ENCODE data around the gene BORCS5. TPM values are rescaled to one million over a fixed set of nuclear protein-coding genes. Genes with fewer than 3 reads are reported as not detected.
A peak's percentile ranks its signal among the peaks of the same experiment; 100 is the strongest.
"Not testable (repeated sequence)": the region's sequence is repeated elsewhere in the genome, so short reads cannot be mapped to it uniquely, and the experiment has no call there.

BORCS5 gene
- total RNA-seq, result 10 to 100 TPM in 1 of 2 donors, 1 to 10 TPM in 1; 5.6 to 18.4 TPM

GRCh38 chr12:12356896-12357718 lies at the start of gene BORCS5:
Gene BORCS5, plus strand, starts transcription at chr12:12357078. Its CDS starts 374 bp downstream, at chr12:12357452.
- 0% methylated on average over 15 to 72 of the region's 72 CpGs for WGBS, 2 donors
- intact Hi-C loops (cut with DNase I), result no loop called here
- H3K4me3 ChIP-seq, result peak within 1 kb of the TSS; percentile 58 to 93
- H3K9me3 ChIP-seq, result no peaks in the 10 kb centered on the region
- ATAC-seq (peak; percentile 97), DNase-seq (peak; percentile 98 to 99 (median 99))
- peaks cover 29% of the 10 kb centered on the region for H3K4me1 ChIP-seq
- TF ChIP-seq CTCF (IDR thresholded peaks at IDR 0.05) (peak in 4 of 7 experiments; percentile 13 to 38 (median 28)), POLR2A (IDR thresholded peaks at IDR 0.05) (peak; percentile 99)
- no peaks in the 10 kb centered on the region for H3K27me3 ChIP-seq
- H3K27ac ChIP-seq, result peak within 1 kb of the TSS; percentile 97 to 99 (median 98)
- H3K36me3 ChIP-seq (replicated peaks in 1 of 2; ENCODE audit: insufficient read depth in 1 of 2, low read depth in 2 of 2), result no peaks in the 10 kb centered on the region

GRCh38 chr12:12310695-12311094 lies 46.2 kb upstream of the BORCS5 start:
- H3K36me3 ChIP-seq (replicated peaks in 1 of 2; ENCODE audit: insufficient read depth in 1 of 2, low read depth in 2 of 2); H3K27me3 ChIP-seq; ATAC-seq; DNase-seq; H3K4me3 ChIP-seq; H3K9me3 ChIP-seq; intact Hi-C loops (cut with DNase I); H3K27ac ChIP-seq: not testable (repeated sequence)
- peaks cover 34% of the 10 kb centered on the region for H3K4me1 ChIP-seq
- WGBS, 2 donors, result 83 to 86% methylated on average over 10 of the region's 10 CpGs

GRCh38 chr12:12315838-12316237 lies 41.0 kb upstream of the BORCS5 start:
- DNase-seq (peak; percentile 32 to 69 (median 50)), ATAC-seq (peak; percentile 55)
- Histone ChIP-seq H3K4me1 (peaks cover 42% of the 10 kb centered on the region), H3K27ac (peak overlapping the region in 3 of 4 donors; percentile 45 to 78 (median 46)), H3K27me3 (no peaks in the 10 kb centered on the region), H3K9me3 (no peaks in the 10 kb centered on the region), H3K4me3 (no peak overlapping the region), H3K36me3 (replicated peaks in 1 of 2; ENCODE audit: insufficient read depth in 1 of 2, low read depth in 2 of 2) (no peaks in the 10 kb centered on the region)
- TF ChIP-seq POLR2A (IDR thresholded peaks at IDR 0.05) (no peak), CTCF (IDR thresholded peaks at IDR 0.05) (no peak)
- intact Hi-C loops (cut with DNase I), result no loop called here

GRCh38 chr12:12319451-12320183 lies 37.3 kb upstream of the BORCS5 start:
- no peak for DNase-seq
- Histone ChIP-seq H3K4me1 (peaks cover 36% of the 10 kb centered on the region), H3K27ac (peak overlapping the region in 3 of 4 donors; percentile 36 to 66 (median 54)), H3K9me3 (no peaks in the 10 kb centered on the region), H3K36me3 (replicated peaks in 1 of 2; ENCODE audit: insufficient read depth in 1 of 2, low read depth in 2 of 2) (no peaks in the 10 kb centered on the region), H3K4me3 (no peak overlapping the region), H3K27me3 (no peaks in the 10 kb centered on the region)
- intact Hi-C loops (cut with DNase I), result loop anchor here (10.0 kb wide), 2 partner anchors 165 to 235 kb away; no protein-coding TSS in a partner anchor
- 29 to 36% methylated on average over 9 of the region's 9 CpGs for WGBS, 2 donors
- no peak for TF ChIP-seq CTCF (IDR thresholded peaks at IDR 0.05)
- no peak for TF ChIP-seq POLR2A (IDR thresholded peaks at IDR 0.05)
- no peak for ATAC-seq

GRCh38 chr12:12323118-12323517 lies 33.8 kb upstream of the BORCS5 start:
- no peaks in the 10 kb centered on the region for H3K9me3 ChIP-seq
- DNase-seq (no peak), ATAC-seq (no peak)
- TF ChIP-seq CTCF (IDR thresholded peaks at IDR 0.05), result no peak
- no peak for TF ChIP-seq POLR2A (IDR thresholded peaks at IDR 0.05)
- no peaks in the 10 kb centered on the region for H3K36me3 ChIP-seq (replicated peaks in 1 of 2; ENCODE audit: insufficient read depth in 1 of 2, low read depth in 2 of 2)
- 63 to 73% methylated on average over 3 of the region's 4 CpGs for WGBS, 2 donors
- H3K27me3 ChIP-seq, result no peaks in the 10 kb centered on the region
- H3K27ac ChIP-seq, result no peak overlapping the region
- intact Hi-C loops (cut with DNase I), result loop anchor here (10.0 kb wide), 2 partner anchors 168 to 238 kb away; no protein-coding TSS in a partner anchor
- H3K4me3 ChIP-seq, result no peak overlapping the region
- H3K4me1 ChIP-seq, result peaks cover 28% of the 10 kb centered on the region

Measured in body of pancreas (tissue), 4 donors.